ENCODE results near the gene PPP1R9A. TPM values are rescaled to one million over a fixed set of nuclear protein-coding genes. Genes with fewer than 3 reads are reported as not detected.

Gene PPP1R9A
- total RNA-seq, 1 experiment from 2014 or later = 5.9 TPM

DNA sequence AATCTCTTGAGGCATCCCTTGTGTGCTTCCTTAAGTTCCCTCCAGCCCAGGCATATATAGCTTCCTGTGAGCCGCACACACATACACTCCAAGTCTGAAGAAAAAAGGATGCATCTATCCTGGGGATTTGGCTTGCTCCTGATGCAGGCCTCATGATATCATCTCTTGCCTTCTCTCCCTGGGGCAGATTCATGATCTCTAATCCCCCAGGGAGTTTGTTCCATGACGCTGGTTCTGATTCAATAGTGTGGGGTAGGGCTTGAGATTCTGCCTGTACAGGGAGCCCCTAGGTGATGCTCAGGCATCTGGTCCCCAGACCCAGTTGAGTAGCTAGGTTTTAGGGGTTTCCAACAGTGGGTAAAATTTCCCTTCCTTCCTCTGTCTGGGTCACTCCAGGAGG lies 415.5 kb downstream of the PPP1R9A start:
- no peak overlapping the region for H3K4me2 ChIP-seq (ENCODE audit: low read length)
- no TSS peak for BruUV-seq (replicated peaks)
- no peaks in the 10 kb centered on the region for H3K36me3 ChIP-seq (ENCODE audit: low read depth, low read length)
- intact Hi-C loops (cut with micrococcal nuclease) = no loop called here
- no peak overlapping the region for H3K4me3 ChIP-seq (ENCODE audit: low read length)
- H3F3A ChIP-seq (ENCODE audit: low read length, unreplicated experiment) = no peaks in the 10 kb centered on the region
- no peaks in the 10 kb centered on the region for H3K79me2 ChIP-seq (ENCODE audit: low read length)
- CTCF ChIA-PET = interaction anchor here (0.6 kb wide), 1 partner anchor 19 kb away, joined by 3 read pairs; no protein-coding TSS in a partner anchor
- H3K9me2 ChIP-seq (replicated peaks; ENCODE audit: low read length) = no peaks in the 10 kb centered on the region
- no peaks in the 10 kb centered on the region; the same call in 1 of the 2 replicates for H3K4me1 ChIP-seq (ENCODE audit: insufficient read depth, low read length)
- H4K20me1 ChIP-seq (ENCODE audit: low read length) = no peaks in the 10 kb centered on the region
- H3K27me3 ChIP-seq (ENCODE audit: low read length) = no peaks in the 10 kb centered on the region
- ATAC-seq = peak; percentile 39
- TF ChIP-seq, protein P1, sequence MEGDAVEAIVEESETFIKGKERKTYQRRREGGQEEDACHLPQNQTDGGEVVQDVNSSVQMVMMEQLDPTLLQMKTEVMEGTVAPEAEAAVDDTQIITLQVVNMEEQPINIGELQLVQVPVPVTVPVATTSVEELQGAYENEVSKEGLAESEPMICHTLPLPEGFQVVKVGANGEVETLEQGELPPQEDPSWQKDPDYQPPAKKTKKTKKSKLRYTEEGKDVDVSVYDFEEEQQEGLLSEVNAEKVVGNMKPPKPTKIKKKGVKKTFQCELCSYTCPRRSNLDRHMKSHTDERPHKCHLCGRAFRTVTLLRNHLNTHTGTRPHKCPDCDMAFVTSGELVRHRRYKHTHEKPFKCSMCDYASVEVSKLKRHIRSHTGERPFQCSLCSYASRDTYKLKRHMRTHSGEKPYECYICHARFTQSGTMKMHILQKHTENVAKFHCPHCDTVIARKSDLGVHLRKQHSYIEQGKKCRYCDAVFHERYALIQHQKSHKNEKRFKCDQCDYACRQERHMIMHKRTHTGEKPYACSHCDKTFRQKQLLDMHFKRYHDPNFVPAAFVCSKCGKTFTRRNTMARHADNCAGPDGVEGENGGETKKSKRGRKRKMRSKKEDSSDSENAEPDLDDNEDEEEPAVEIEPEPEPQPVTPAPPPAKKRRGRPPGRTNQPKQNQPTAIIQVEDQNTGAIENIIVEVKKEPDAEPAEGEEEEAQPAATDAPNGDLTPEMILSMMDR (conservative IDR thresholded peaks at IDR 0.05; ENCODE audit: low read depth, low read length) = no peak
- no peak for TF ChIP-seq EZH2 (IDR thresholded peaks at IDR 0.05; ENCODE audit: low read length, unreplicated experiment)
- TF ChIP-seq EZH2phosphoT487 (IDR thresholded peaks at IDR 0.05; ENCODE audit: borderline replicate concordance, low read length) = no peak
- no peak overlapping the region for H3K27ac ChIP-seq (ENCODE audit: low read length)
- DNase-seq = no peak
- H3K9me3 ChIP-seq (ENCODE audit: low read length) = no peaks in the 10 kb centered on the region
- POLR2A ChIA-PET (ENCODE audit: unreplicated experiment) = interaction anchor here (0.6 kb wide), 1 partner anchor 39 kb away, joined by 4 read pairs; no protein-coding TSS in a partner anchor
- no peak overlapping the region for H2AFZ ChIP-seq (ENCODE audit: low read length)
- no peak overlapping the region for H3K9ac ChIP-seq (ENCODE audit: low read length)

GRCh38 chr7:95323410-95324129 lies 416.2 kb downstream of the PPP1R9A start:
- no peak for TF ChIP-seq EZH2 (IDR thresholded peaks at IDR 0.05; ENCODE audit: low read length, unreplicated experiment)
- no peaks in the 10 kb centered on the region for H3K9me3 ChIP-seq (ENCODE audit: low read length)
- H3K4me2 ChIP-seq (ENCODE audit: low read length) = no peak overlapping the region
- ChIA-PET CTCF (interaction anchor here (0.6 kb wide), 1 partner anchor 19 kb away, joined by 3 read pairs; no protein-coding TSS in a partner anchor), POLR2A (ENCODE audit: unreplicated experiment) (interaction anchor here (0.6 to 0.7 kb wide), 3 partner anchors 39 to 165 kb away, joined by 3 to 6 read pairs (median 4); no protein-coding TSS in a partner anchor)
- ATAC-seq = peak; percentile 65
- H4K20me1 ChIP-seq (ENCODE audit: low read length) = no peaks in the 10 kb centered on the region
- no peak overlapping the region for H3K9ac ChIP-seq (ENCODE audit: low read length)
- H3K4me1 ChIP-seq (ENCODE audit: insufficient read depth, low read length) = no peaks in the 10 kb centered on the region; the same call in 1 of the 2 replicates
- H2AFZ ChIP-seq (ENCODE audit: low read length) = no peak overlapping the region
- H3K79me2 ChIP-seq (ENCODE audit: low read length) = no peaks in the 10 kb centered on the region
- no peaks in the 10 kb centered on the region for H3K36me3 ChIP-seq (ENCODE audit: low read depth, low read length)
- no peaks in the 10 kb centered on the region for H3F3A ChIP-seq (ENCODE audit: low read length, unreplicated experiment)
- intact Hi-C loops (cut with micrococcal nuclease) = no loop called here
- H3K9me2 ChIP-seq (replicated peaks; ENCODE audit: low read length) = no peaks in the 10 kb centered on the region
- no peak for DNase-seq
- no peak overlapping the region for H3K27ac ChIP-seq (ENCODE audit: low read length)
- no peak overlapping the region for H3K4me3 ChIP-seq (ENCODE audit: low read length)
- BruUV-seq (replicated peaks) = no TSS peak
- H3K27me3 ChIP-seq (ENCODE audit: low read length) = no peaks in the 10 kb centered on the region

DNA sequence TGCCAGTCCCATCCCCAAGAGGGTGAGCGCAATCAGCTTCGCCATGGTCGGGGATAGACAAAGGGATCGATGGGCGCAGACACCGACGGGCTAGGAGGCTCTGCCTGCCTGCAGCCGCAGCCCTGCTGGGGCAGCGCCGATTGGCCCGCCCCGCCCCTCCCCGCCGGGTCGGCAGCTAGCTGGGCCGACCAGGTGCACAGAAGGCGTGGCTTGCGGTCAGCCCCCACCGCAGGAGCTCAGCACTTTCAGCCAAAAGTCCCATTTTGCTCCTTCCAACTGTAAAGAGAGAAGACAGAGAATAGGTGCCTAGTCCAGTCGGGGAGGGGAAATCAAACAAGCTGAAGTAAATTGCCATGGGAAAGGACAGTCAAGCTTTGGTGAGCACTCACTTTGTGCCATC lies 417.0 kb downstream of the PPP1R9A start, which contains the start of gene PON1:
Gene PON1 (minus strand): TSS at position 102 of the 400 bp plus-strand sequence. CDS start 57 bp downstream, at position 45.
- H3K36me3 ChIP-seq (ENCODE audit: low read depth, low read length) = no peaks in the 10 kb centered on the region
- no peak within 1 kb of the TSS for H3K27ac ChIP-seq (ENCODE audit: low read length)
- H4K20me1 ChIP-seq (ENCODE audit: low read length) = no peaks in the 10 kb centered on the region
- no peaks in the 10 kb centered on the region for H3K9me2 ChIP-seq (replicated peaks; ENCODE audit: low read length)
- H3K9ac ChIP-seq (ENCODE audit: low read length) = no peak within 1 kb of the TSS
- intact Hi-C loops (cut with micrococcal nuclease) = no loop called here
- no peak within 1 kb of the TSS for H3K4me3 ChIP-seq (ENCODE audit: low read length)
- no peaks in the 10 kb centered on the region for H3F3A ChIP-seq (ENCODE audit: low read length, unreplicated experiment)
- no peak within 1 kb of the TSS for H3K4me2 ChIP-seq (ENCODE audit: low read length)
- POLR2A ChIA-PET (ENCODE audit: unreplicated experiment) = no interaction called here
- H3K79me2 ChIP-seq (ENCODE audit: low read length) = no peaks in the 10 kb centered on the region
- CTCF ChIA-PET = no interaction called here
- DNase-seq (no peak), ATAC-seq (peak; percentile 25)
- BruUV-seq (replicated peaks) = no TSS peak
- no peaks in the 10 kb centered on the region; the same call in 1 of the 2 replicates for H3K4me1 ChIP-seq (ENCODE audit: insufficient read depth, low read length)
- TF ChIP-seq EZH2 (IDR thresholded peaks at IDR 0.05; ENCODE audit: low read length, unreplicated experiment) (no peak), EZH2phosphoT487 (IDR thresholded peaks at IDR 0.05; ENCODE audit: borderline replicate concordance, low read length) (no peak)
- TF ChIP-seq, protein P1 (conservative IDR thresholded peaks at IDR 0.05; ENCODE audit: low read depth, low read length) = no peak
- H2AFZ ChIP-seq (ENCODE audit: low read length) = no peak within 1 kb of the TSS
- no peaks in the 10 kb centered on the region for H3K27me3 ChIP-seq (ENCODE audit: low read length)
- H3K9me3 ChIP-seq (ENCODE audit: low read length) = no peaks in the 10 kb centered on the region

All from PC-3 (cell line).